GM20000 (cell line): ENCODE results near the gene NINL.
A peak's percentile ranks its signal among the peaks of the same experiment; 100 is the strongest.
"Not testable (repeated sequence)": the region's sequence is repeated elsewhere in the genome, so short reads cannot be mapped to it uniquely, and the experiment has no call there.

Source experiments
- DNase-seq: peaks from one replicate; pipeline ENCODE4 v3.0.0; 2012; ENCODE audit warnings: low spot score
- CTCF ChIP-seq: IDR thresholded peaks from 2 replicates; pipeline ENCODE4 v1.5.1; 2012; ENCODE audit warnings: mild to moderate bottlenecking, control low read depth; ENCODE audit errors: extremely low read depth, missing control alignments

Gene NINL

GRCh38 chr20:25584905-25585704 is at the start of gene NINL:
TSS of gene NINL (minus strand) at chr20:25585531. CDS start at chr20:25526587, 58,944 bp downstream.
- no peak for TF ChIP-seq CTCF

GRCh38 chr20:25632940-25633790 is 47.8 kb upstream of the NINL start:
- no peak for TF ChIP-seq CTCF
- DNase-seq, result no peak

More at GRCh38 chr20:25584905-25585704, at the start of gene NINL:
- DNase-seq, result peak; percentile 67

GRCh38 chr20:25630615-25631014 is 45.3 kb upstream of the NINL start:
- not testable (repeated sequence) for DNase-seq

GRCh38 chr20:25629816-25630499 is 44.6 kb upstream of the NINL start:
- no peak for DNase-seq
- TF ChIP-seq CTCF, result no peak

GRCh38 chr20:25626779-25627178 is 41.4 kb upstream of the NINL start:
- TF ChIP-seq CTCF, result no peak
- DNase-seq, result no peak

GRCh38 chr20:25624500-25624939 is 39.2 kb upstream of the NINL start:
- TF ChIP-seq CTCF, result no peak
- no peak for DNase-seq

- peak; percentile 96 for DNase-seq
- no peak for TF ChIP-seq CTCF
Measured at GRCh38 chr20:25623736-25624499, 38.6 kb upstream of the NINL start, which contains the start of gene NANP. TSS of gene NANP (minus strand) at chr20:25624014. CDS start at chr20:25623948, 66 bp downstream.
